Activated T-helper 2 cell treated with anti-CD3 and anti-CD28 coated beads, Interferon-gamma antibody, Interleukin-2, Interleukin-4, amounts not matched to agents 10 μg/mL and 5 μg/mL and 100 μg/mL, durations not matched to agents 14 hours and 24 hours and 36 hours (primary cell): ENCODE measurements around the gene PLEKHJ1. TPM values are rescaled to one million over a fixed set of nuclear protein-coding genes. Genes with fewer than 3 reads are reported as not detected.

ENCODE experiments used
- DNase-seq: peaks from one replicate; pipeline ENCODE4 v3.0.0; 2021; ENCODE audit warnings: low spot score
- H3K27ac Mint-ChIP-seq: one replicate; pipeline ENCODE4 v1.8.0; 2021; ENCODE audit warnings: mixed read lengths
- H3K27me3 Mint-ChIP-seq: one replicate; pipeline ENCODE4 v1.8.0; 2021; ENCODE audit warnings: low read depth, mixed read lengths
- H3K36me3 Mint-ChIP-seq: one replicate; pipeline ENCODE4 v1.8.0; 2021; ENCODE audit warnings: low read depth, mixed read lengths
- H3K4me1 Mint-ChIP-seq: one replicate; pipeline ENCODE4 v1.8.0; 2021; ENCODE audit warnings: low read depth, mixed read lengths
- H3K4me3 Mint-ChIP-seq: one replicate; pipeline ENCODE4 v1.8.0; 2021; ENCODE audit warnings: low read depth, mild to moderate bottlenecking, moderate library complexity, mixed read lengths
- H3K9me3 Mint-ChIP-seq: one replicate; pipeline ENCODE4 v1.8.0; 2021; ENCODE audit warnings: mixed read lengths
- intact Hi-C: fragments of 100-400 bp; cut with micrococcal nuclease; formaldehyde crosslinking; loops from one replicate; pipeline ENCODE4 v1.15.1; 2023
- total RNA-seq: library from RNA; stranded (reverse); gene quantifications from 2 replicates; pipeline ENCODE4 v1.2.3, GENCODE V29; 2022

The PLEKHJ1 gene
- total RNA-seq, 1 donor from 2014 or later, result 77.2 TPM

GRCh38 chr19:2274931-2275535, 38.9 kb upstream of the PLEKHJ1 start:
- Mint-ChIP-seq H3K36me3 (peaks cover 44% of the 10 kb centered on the region), H3K27me3 (no peaks in the 10 kb centered on the region), H3K9me3 (no peaks in the 10 kb centered on the region), H3K27ac (no peak overlapping the region), H3K4me1 (peaks cover 25% of the 10 kb centered on the region), H3K4me3 (no peak overlapping the region)
- intact Hi-C loops, result loop anchor here (2.0 to 10.0 kb wide), 3 partner anchors 52 to 350 kb away; partner anchors contain the start of genes LSM7 and SPPL2B
- DNase-seq, result peak; percentile 35

GRCh38 chr19:2274185-2274711, 38.1 kb upstream of the PLEKHJ1 start:
- Mint-ChIP-seq H3K9me3 (no peaks in the 10 kb centered on the region), H3K36me3 (peaks cover 52% of the 10 kb centered on the region), H3K27me3 (no peaks in the 10 kb centered on the region), H3K4me1 (peaks cover 25% of the 10 kb centered on the region), H3K27ac (peak overlapping the region; percentile 42), H3K4me3 (peak overlapping the region; percentile 73)
- no peak for DNase-seq
- intact Hi-C loops, result loop anchor here (2.0 to 10.0 kb wide), 3 partner anchors 53 to 351 kb away; partner anchors contain the start of genes LSM7 and SPPL2B

GRCh38 chr19:2273356-2274184, 37.4 kb upstream of the PLEKHJ1 start:
- no peaks in the 10 kb centered on the region for H3K9me3 Mint-ChIP-seq
- H3K27ac Mint-ChIP-seq, result peak overlapping the region; percentile 42
- peak overlapping the region; percentile 73 for H3K4me3 Mint-ChIP-seq
- no peaks in the 10 kb centered on the region for H3K27me3 Mint-ChIP-seq
- peaks cover 25% of the 10 kb centered on the region for H3K4me1 Mint-ChIP-seq
- intact Hi-C loops, result loop anchor here (1.0 to 10.0 kb wide), 4 partner anchors 37 to 351 kb away; partner anchors contain the start of genes LSM7, PLEKHJ1, SF3A2 and SPPL2B
- peaks cover 52% of the 10 kb centered on the region for H3K36me3 Mint-ChIP-seq
- peak; percentile 74 for DNase-seq

GRCh38 chr19:2271234-2272103, 35.3 kb upstream of the PLEKHJ1 start:
- peaks cover 28% of the 10 kb centered on the region for H3K4me1 Mint-ChIP-seq
- peak; percentile 31 for DNase-seq
- no peaks in the 10 kb centered on the region for H3K9me3 Mint-ChIP-seq
- H3K4me3 Mint-ChIP-seq, result peak overlapping the region; percentile 85
- H3K27me3 Mint-ChIP-seq, result no peaks in the 10 kb centered on the region
- peak overlapping the region; percentile 73 for H3K27ac Mint-ChIP-seq
- peaks cover 48% of the 10 kb centered on the region for H3K36me3 Mint-ChIP-seq
- intact Hi-C loops, result loop anchor here (5.0 to 10.0 kb wide), 2 partner anchors 56 to 353 kb away; partner anchors contain the start of genes LSM7 and SPPL2B

- Mint-ChIP-seq H3K9me3 (no peaks in the 10 kb centered on the region), H3K36me3 (peaks cover 48% of the 10 kb centered on the region), H3K4me1 (peaks cover 30% of the 10 kb centered on the region), H3K27ac (peak overlapping the region; percentile 76), H3K27me3 (no peaks in the 10 kb centered on the region), H3K4me3 (peak overlapping the region; percentile 89)
- intact Hi-C loops, result loop anchor here (5.0 to 10.0 kb wide), 2 partner anchors 57 to 354 kb away; partner anchors contain the start of genes LSM7 and SPPL2B
- peak; percentile 65 for DNase-seq
Observed at GRCh38 chr19:2270423-2271233, 34.5 kb upstream of the PLEKHJ1 start.

- DNase-seq, result peak; percentile 37
- Mint-ChIP-seq H3K27me3 (no peaks in the 10 kb centered on the region), H3K9me3 (no peaks in the 10 kb centered on the region), H3K36me3 (peaks cover 46% of the 10 kb centered on the region), H3K27ac (peak overlapping the region; percentile 86), H3K4me3 (peak overlapping the region; percentile 89), H3K4me1 (peaks cover 29% of the 10 kb centered on the region)
- intact Hi-C loops, result loop anchor here (5.0 to 10.0 kb wide), 2 partner anchors 57 to 355 kb away; partner anchors contain the start of genes LSM7 and SPPL2B
Observed at GRCh38 chr19:2270157-2270422, 34.0 kb upstream of the PLEKHJ1 start.

- Mint-ChIP-seq H3K27me3 (no peaks in the 10 kb centered on the region), H3K4me3 (peak overlapping the region; percentile 89), H3K4me1 (peaks cover 27% of the 10 kb centered on the region), H3K27ac (peak overlapping the region; percentile 86), H3K36me3 (peaks cover 43% of the 10 kb centered on the region), H3K9me3 (no peaks in the 10 kb centered on the region)
- intact Hi-C loops, result loop anchor here (1.0 to 10.0 kb wide), 4 partner anchors 33 to 355 kb away; partner anchors contain the start of genes AP3D1, LSM7, PLEKHJ1 and SF3A2
- DNase-seq, result peak; percentile 99
Observed at GRCh38 chr19:2269244-2270156, 33.4 kb upstream of the PLEKHJ1 start.

- DNase-seq, result no peak
- Mint-ChIP-seq H3K9me3 (no peaks in the 10 kb centered on the region), H3K27ac (peak overlapping the region; percentile 58), H3K27me3 (no peaks in the 10 kb centered on the region), H3K36me3 (peaks cover 37% of the 10 kb centered on the region), H3K4me3 (peak overlapping the region; percentile 89), H3K4me1 (peaks cover 21% of the 10 kb centered on the region)
- intact Hi-C loops, result loop anchor here (1.0 to 5.0 kb wide), 2 partner anchors 33 to 117 kb away; partner anchors contain the start of genes AP3D1, PLEKHJ1 and SF3A2
Observed at GRCh38 chr19:2268861-2269243, 32.7 kb upstream of the PLEKHJ1 start.

- intact Hi-C loops, result loop anchor here (5.0 kb wide), 1 partner anchor 116 kb away; the partner anchor contains the start of gene AP3D1
- no peaks in the 10 kb centered on the region for H3K9me3 Mint-ChIP-seq
- no peak for DNase-seq
- H3K4me1 Mint-ChIP-seq, result peaks cover 17% of the 10 kb centered on the region
- no peaks in the 10 kb centered on the region for H3K27me3 Mint-ChIP-seq
- H3K36me3 Mint-ChIP-seq, result peaks cover 33% of the 10 kb centered on the region
- peak overlapping the region; percentile 89 for H3K4me3 Mint-ChIP-seq
- peak overlapping the region; percentile 58 for H3K27ac Mint-ChIP-seq
Observed at GRCh38 chr19:2268480-2268830, 32.3 kb upstream of the PLEKHJ1 start.

GRCh38 chr19:2266183-2266993, 30.3 kb upstream of the PLEKHJ1 start:
- Mint-ChIP-seq H3K27me3 (no peaks in the 10 kb centered on the region), H3K36me3 (peaks cover 15% of the 10 kb centered on the region), H3K9me3 (no peaks in the 10 kb centered on the region), H3K27ac (no peak overlapping the region), H3K4me1 (peaks cover 9% of the 10 kb centered on the region), H3K4me3 (peak overlapping the region; percentile 8)
- intact Hi-C loops, result loop anchor here (5.0 kb wide), 1 partner anchor 114 kb away; the partner anchor contains the start of gene AP3D1
- no peak for DNase-seq
